DND-41 (cell line): ENCODE measurements around the gene TPCN1.

Source experiments
- EZH2 ChIP-seq: IDR thresholded peaks from 3 replicates; pipeline ENCODE4 v1.6.1; 2012; ENCODE audit warnings: borderline replicate concordance, low read depth, mild to moderate bottlenecking, moderate library complexity, low read length, inconsistent platforms; ENCODE audit not compliant: severe bottlenecking
- TF ChIP-seq, protein P1 (sequence below): IDR thresholded peaks from 2 replicates; pipeline ENCODE4 v1.5.1; 2012; ENCODE audit warnings: borderline replicate concordance, low read length, moderate library complexity, mild to moderate bottlenecking; ENCODE audit not compliant: poor library complexity, severe bottlenecking; ENCODE audit errors: extremely low read depth

DNA sequence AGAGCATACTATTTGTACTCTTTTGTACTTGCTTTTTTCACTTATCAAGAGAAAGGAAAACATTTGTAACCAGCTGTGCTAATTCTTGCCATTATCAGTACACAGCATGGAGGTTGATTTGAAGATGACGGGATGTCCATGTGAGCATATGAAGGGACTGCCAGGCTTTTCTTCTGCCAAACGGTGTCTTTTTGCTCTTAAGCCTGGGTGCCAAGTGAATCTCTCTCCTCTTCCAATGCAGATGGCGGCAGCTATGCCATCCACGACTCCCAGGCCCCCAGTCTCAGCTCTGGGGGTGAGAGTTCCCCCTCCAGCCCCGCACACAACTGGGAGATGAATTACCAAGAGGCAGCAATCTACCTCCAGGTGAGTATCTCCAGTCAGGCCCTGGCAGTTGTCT lies 38.9 kb downstream of the TPCN1 start:
- TF ChIP-seq, protein P1, sequence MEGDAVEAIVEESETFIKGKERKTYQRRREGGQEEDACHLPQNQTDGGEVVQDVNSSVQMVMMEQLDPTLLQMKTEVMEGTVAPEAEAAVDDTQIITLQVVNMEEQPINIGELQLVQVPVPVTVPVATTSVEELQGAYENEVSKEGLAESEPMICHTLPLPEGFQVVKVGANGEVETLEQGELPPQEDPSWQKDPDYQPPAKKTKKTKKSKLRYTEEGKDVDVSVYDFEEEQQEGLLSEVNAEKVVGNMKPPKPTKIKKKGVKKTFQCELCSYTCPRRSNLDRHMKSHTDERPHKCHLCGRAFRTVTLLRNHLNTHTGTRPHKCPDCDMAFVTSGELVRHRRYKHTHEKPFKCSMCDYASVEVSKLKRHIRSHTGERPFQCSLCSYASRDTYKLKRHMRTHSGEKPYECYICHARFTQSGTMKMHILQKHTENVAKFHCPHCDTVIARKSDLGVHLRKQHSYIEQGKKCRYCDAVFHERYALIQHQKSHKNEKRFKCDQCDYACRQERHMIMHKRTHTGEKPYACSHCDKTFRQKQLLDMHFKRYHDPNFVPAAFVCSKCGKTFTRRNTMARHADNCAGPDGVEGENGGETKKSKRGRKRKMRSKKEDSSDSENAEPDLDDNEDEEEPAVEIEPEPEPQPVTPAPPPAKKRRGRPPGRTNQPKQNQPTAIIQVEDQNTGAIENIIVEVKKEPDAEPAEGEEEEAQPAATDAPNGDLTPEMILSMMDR, result no peak
- no peak for TF ChIP-seq EZH2
